NT2/D1 (cell line): Measurements from ENCODE around the gene SERPINA3.

Experiments
- DNase-seq: peaks from one replicate; pipeline ENCODE4 v3.0.0-alpha.2; 2011; ENCODE audit warnings: low read depth, low spot score
- H3K27me3 ChIP-seq: 2 replicates; pipeline ENCODE4 v1.6.0; 2011; ENCODE audit warnings: mild to moderate bottlenecking; ENCODE audit not compliant: insufficient read length, insufficient read depth
- H3K36me3 ChIP-seq: 2 replicates; pipeline ENCODE4 v1.6.1; 2011; ENCODE audit warnings: mild to moderate bottlenecking, low read length, mixed read lengths; ENCODE audit not compliant: insufficient read depth, insufficient read length
- H3K4me1 ChIP-seq: 2 replicates; pipeline ENCODE4 v1.5.1; 2011; ENCODE audit not compliant: insufficient read depth, insufficient read length
- H3K4me3 ChIP-seq: 2 replicates; pipeline ENCODE4 v1.5.1; 2011; ENCODE audit warnings: low read depth; ENCODE audit not compliant: insufficient read length
- H3K9ac ChIP-seq: 2 replicates; pipeline ENCODE4 v1.6.0; 2011; ENCODE audit warnings: low read depth; ENCODE audit not compliant: insufficient read length
- H3K9me3 ChIP-seq: 2 replicates; pipeline ENCODE4 v1.5.1; 2011; ENCODE audit warnings: mild to moderate bottlenecking, low read length; ENCODE audit not compliant: insufficient read depth
- SUZ12 ChIP-seq: IDR thresholded peaks from 2 replicates; pipeline ENCODE4 v1.6.1; 2011; ENCODE audit not compliant: insufficient read length, insufficient read depth; ENCODE audit errors: extremely low read depth
- YY1 ChIP-seq: IDR thresholded peaks from 2 replicates; pipeline ENCODE4 v1.6.1; 2011; ENCODE audit not compliant: insufficient read length, insufficient read depth
- ZNF274 ChIP-seq: IDR thresholded peaks from 2 replicates; pipeline ENCODE4 v1.6.1; 2011; ENCODE audit warnings: mild to moderate bottlenecking, low read depth, low read length

Gene SERPINA3

GRCh38 chr14:94619297-94619696 is 7.1 kb downstream of the SERPINA3 start:
- H3K36me3 ChIP-seq: no peaks in the 10 kb centered on the region
- DNase-seq: no peak
- no peak overlapping the region for H3K4me3 ChIP-seq
- no peaks in the 10 kb centered on the region for H3K4me1 ChIP-seq
- H3K9me3 ChIP-seq: peaks cover 25% of the 10 kb centered on the region
- no peaks in the 10 kb centered on the region for H3K27me3 ChIP-seq
- H3K9ac ChIP-seq: no peak overlapping the region
- no peak for TF ChIP-seq ZNF274
- no peak for TF ChIP-seq YY1
- TF ChIP-seq SUZ12: no peak

GRCh38 chr14:94620597-94620996 is 8.4 kb downstream of the SERPINA3 start:
- no peak overlapping the region for H3K4me3 ChIP-seq
- H3K9me3 ChIP-seq: peaks cover 25% of the 10 kb centered on the region
- no peak for DNase-seq
- H3K4me1 ChIP-seq: no peaks in the 10 kb centered on the region
- H3K36me3 ChIP-seq: no peaks in the 10 kb centered on the region
- TF ChIP-seq ZNF274 (no peak), YY1 (no peak), SUZ12 (no peak)
- H3K9ac ChIP-seq: no peak overlapping the region
- no peaks in the 10 kb centered on the region for H3K27me3 ChIP-seq

- TF ChIP-seq YY1 (no peak), SUZ12 (no peak), ZNF274 (no peak)
- Histone ChIP-seq H3K4me3 (no peak overlapping the region), H3K9ac (no peak overlapping the region), H3K36me3 (no peaks in the 10 kb centered on the region), H3K4me1 (no peaks in the 10 kb centered on the region), H3K9me3 (peaks cover 25% of the 10 kb centered on the region), H3K27me3 (no peaks in the 10 kb centered on the region)
- DNase-seq: no peak
Measured at GRCh38 chr14:94621358-94622134, 9.4 kb downstream of the SERPINA3 start.

DNA sequence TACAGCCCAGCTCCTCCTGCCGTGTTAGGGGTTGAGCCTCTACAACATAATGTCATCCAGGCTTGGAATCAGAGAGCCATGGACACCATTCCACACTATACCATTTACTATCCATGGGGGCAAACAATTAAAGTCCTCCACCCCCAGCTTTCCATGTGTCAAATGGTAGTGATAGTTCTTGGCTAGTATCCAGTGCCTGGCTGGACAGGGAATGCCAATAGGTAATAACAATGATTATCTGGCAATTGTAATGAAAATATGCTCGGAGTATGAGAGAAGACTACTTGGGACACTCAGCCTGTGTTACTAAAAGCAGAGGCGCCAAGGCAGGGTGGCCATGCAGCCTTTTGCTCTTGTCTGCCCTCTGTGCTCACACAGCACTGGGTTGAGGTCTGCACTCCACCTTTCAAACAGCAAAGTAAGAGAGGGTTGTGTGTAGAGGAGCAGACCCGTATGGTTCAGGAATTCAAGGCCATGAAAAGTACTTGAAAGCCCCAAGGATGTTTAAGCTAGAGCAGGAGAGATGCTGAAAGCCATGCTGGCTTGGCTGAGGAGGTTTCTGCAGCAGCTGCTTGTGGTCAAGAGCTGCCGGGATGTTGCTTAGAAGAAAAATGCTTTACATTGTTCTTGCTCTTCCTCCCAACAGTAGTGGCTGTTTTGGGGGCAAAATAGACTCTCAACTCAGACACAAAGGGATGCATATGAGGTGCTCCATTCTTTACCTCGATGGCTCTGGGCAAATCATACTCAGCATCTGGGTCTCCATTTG is 10.6 kb downstream of the SERPINA3 start:
- H3K27me3 ChIP-seq: no peaks in the 10 kb centered on the region
- H3K36me3 ChIP-seq: no peaks in the 10 kb centered on the region
- H3K4me3 ChIP-seq: no peak overlapping the region
- no peak for DNase-seq
- H3K9me3 ChIP-seq: peaks cover 15% of the 10 kb centered on the region
- H3K4me1 ChIP-seq: no peaks in the 10 kb centered on the region
- no peak overlapping the region for H3K9ac ChIP-seq
- TF ChIP-seq SUZ12: no peak
- TF ChIP-seq YY1: no peak
- no peak for TF ChIP-seq ZNF274

DNA sequence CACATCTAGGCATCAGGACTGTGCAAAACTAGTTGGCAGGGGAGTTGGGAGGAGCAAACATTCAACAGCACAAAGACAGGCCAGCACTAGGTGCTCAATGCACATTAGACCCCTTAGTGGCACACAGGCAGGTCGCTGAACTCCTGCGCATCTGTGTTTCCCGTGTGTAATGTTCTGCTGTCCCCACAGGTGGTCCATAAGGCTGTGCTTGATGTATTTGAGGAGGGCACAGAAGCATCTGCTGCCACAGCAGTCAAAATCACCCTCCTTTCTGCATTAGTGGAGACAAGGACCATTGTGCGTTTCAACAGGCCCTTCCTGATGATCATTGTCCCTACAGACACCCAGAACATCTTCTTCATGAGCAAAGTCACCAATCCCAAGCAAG is 11.2 kb downstream of the SERPINA3 start:
- no peak overlapping the region for H3K4me3 ChIP-seq
- H3K36me3 ChIP-seq: no peaks in the 10 kb centered on the region
- DNase-seq: no peak
- no peaks in the 10 kb centered on the region for H3K4me1 ChIP-seq
- H3K27me3 ChIP-seq: no peaks in the 10 kb centered on the region
- TF ChIP-seq YY1 (no peak), ZNF274 (no peak), SUZ12 (no peak)
- no peak overlapping the region for H3K9ac ChIP-seq
- peaks cover 9% of the 10 kb centered on the region; the same call in 1 of the 2 replicates for H3K9me3 ChIP-seq

- no peaks in the 10 kb centered on the region for H3K4me1 ChIP-seq
- no peaks in the 10 kb centered on the region for H3K36me3 ChIP-seq
- H3K4me3 ChIP-seq: no peak overlapping the region
- H3K9ac ChIP-seq: no peak overlapping the region
- peaks cover 4% of the 10 kb centered on the region; the same call in 1 of the 2 replicates for H3K9me3 ChIP-seq
- no peak for DNase-seq
- no peaks in the 10 kb centered on the region for H3K27me3 ChIP-seq
- no peak for TF ChIP-seq YY1
- no peak for TF ChIP-seq SUZ12
- TF ChIP-seq ZNF274: no peak
Measured at GRCh38 chr14:94623856-94624499, 11.8 kb downstream of the SERPINA3 start.
